Measurements from ENCODE around the gene SDHB.

DNA sequence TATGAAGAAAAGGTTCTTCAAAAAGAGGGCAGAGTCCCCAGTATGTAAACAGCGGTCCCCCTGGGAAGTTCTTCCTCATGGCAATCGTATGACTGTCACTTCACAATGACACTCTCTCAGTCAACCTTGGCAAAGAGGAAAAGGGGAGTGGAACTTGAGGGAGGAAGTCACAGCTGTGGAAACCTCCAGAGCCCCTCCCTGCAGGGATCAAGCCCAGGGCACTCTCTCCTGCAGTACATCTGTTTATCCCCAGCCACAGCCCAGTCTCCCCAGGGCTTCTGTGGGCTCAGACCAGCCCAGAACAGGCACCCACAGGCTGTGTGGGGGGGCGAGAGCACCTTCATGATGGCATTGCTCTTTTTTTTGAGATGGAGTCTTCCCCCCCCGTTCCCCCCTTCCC lies 44.1 kb downstream of the SDHB start:
- TF ChIP-seq, protein P1, sequence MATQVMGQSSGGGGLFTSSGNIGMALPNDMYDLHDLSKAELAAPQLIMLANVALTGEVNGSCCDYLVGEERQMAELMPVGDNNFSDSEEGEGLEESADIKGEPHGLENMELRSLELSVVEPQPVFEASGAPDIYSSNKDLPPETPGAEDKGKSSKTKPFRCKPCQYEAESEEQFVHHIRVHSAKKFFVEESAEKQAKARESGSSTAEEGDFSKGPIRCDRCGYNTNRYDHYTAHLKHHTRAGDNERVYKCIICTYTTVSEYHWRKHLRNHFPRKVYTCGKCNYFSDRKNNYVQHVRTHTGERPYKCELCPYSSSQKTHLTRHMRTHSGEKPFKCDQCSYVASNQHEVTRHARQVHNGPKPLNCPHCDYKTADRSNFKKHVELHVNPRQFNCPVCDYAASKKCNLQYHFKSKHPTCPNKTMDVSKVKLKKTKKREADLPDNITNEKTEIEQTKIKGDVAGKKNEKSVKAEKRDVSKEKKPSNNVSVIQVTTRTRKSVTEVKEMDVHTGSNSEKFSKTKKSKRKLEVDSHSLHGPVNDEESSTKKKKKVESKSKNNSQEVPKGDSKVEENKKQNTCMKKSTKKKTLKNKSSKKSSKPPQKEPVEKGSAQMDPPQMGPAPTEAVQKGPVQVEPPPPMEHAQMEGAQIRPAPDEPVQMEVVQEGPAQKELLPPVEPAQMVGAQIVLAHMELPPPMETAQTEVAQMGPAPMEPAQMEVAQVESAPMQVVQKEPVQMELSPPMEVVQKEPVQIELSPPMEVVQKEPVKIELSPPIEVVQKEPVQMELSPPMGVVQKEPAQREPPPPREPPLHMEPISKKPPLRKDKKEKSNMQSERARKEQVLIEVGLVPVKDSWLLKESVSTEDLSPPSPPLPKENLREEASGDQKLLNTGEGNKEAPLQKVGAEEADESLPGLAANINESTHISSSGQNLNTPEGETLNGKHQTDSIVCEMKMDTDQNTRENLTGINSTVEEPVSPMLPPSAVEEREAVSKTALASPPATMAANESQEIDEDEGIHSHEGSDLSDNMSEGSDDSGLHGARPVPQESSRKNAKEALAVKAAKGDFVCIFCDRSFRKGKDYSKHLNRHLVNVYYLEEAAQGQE (IDR thresholded peaks at IDR 0.05; ENCODE audit: insufficient replicate concordance, low read depth), result no peak
- TF ChIP-seq GABPA (IDR thresholded peaks at IDR 0.05; ENCODE audit: low read depth), result no peak
- TF ChIP-seq, protein P2, sequence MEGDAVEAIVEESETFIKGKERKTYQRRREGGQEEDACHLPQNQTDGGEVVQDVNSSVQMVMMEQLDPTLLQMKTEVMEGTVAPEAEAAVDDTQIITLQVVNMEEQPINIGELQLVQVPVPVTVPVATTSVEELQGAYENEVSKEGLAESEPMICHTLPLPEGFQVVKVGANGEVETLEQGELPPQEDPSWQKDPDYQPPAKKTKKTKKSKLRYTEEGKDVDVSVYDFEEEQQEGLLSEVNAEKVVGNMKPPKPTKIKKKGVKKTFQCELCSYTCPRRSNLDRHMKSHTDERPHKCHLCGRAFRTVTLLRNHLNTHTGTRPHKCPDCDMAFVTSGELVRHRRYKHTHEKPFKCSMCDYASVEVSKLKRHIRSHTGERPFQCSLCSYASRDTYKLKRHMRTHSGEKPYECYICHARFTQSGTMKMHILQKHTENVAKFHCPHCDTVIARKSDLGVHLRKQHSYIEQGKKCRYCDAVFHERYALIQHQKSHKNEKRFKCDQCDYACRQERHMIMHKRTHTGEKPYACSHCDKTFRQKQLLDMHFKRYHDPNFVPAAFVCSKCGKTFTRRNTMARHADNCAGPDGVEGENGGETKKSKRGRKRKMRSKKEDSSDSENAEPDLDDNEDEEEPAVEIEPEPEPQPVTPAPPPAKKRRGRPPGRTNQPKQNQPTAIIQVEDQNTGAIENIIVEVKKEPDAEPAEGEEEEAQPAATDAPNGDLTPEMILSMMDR (IDR thresholded peaks at IDR 0.05; ENCODE audit: insufficient read depth, low read length), result no peak
- TF ChIP-seq POLR2AphosphoS5 (IDR thresholded peaks at IDR 0.05; ENCODE audit: low read depth), result peak; percentile 82

Measured in HL-60 (cell line).